ENCODE data around the gene STAM. TPM values are rescaled to one million over a fixed set of nuclear protein-coding genes. Genes with fewer than 3 reads are reported as not detected.

The STAM gene
- polyA plus RNA-seq, 1 donor from 2014 or later = 33.0 TPM

- no peaks in the 10 kb centered on the region for H3K36me3 ChIP-seq (ENCODE audit: insufficient read depth, low read length)
- H3K79me2 ChIP-seq (replicated peaks; ENCODE audit: insufficient read depth, low read length) = no peaks in the 10 kb centered on the region
Measured at GRCh38 chr10:17607603-17608332, 36.2 kb upstream of the STAM start.

GRCh38 chr10:17609523-17610079 is 34.4 kb upstream of the STAM start:
- Histone ChIP-seq H3K9ac (ENCODE audit: low read length) (no peak overlapping the region), H3K27ac (ENCODE audit: low read length) (no peak overlapping the region), H3K4me2 (ENCODE audit: low read length) (no peak overlapping the region), H3K4me3 (ENCODE audit: low read length) (no peak overlapping the region), H3K9me2 (ENCODE audit: insufficient read depth, low read length) (no peaks in the 10 kb centered on the region), H3K36me3 (ENCODE audit: insufficient read depth, low read length) (no peaks in the 10 kb centered on the region), H3K27me3 (ENCODE audit: insufficient read depth, low read depth, low read length) (no peaks in the 10 kb centered on the region), H3K9me3 (ENCODE audit: low read length) (no peaks in the 10 kb centered on the region), H3F3A (ENCODE audit: insufficient read depth, low read length, poor library complexity, severe bottlenecking) (no peaks in the 10 kb centered on the region), H4K20me1 (ENCODE audit: insufficient read depth) (no peaks in the 10 kb centered on the region), H2AFZ (ENCODE audit: low read depth, low read length) (no peak overlapping the region), H3K79me2 (replicated peaks; ENCODE audit: insufficient read depth, low read length) (no peaks in the 10 kb centered on the region)
- TF ChIP-seq TAF1 (IDR thresholded peaks at IDR 0.05; ENCODE audit: low read depth) (no peak), RAD21 (conservative IDR thresholded peaks at IDR 0.05) (no peak), MXI1 (conservative IDR thresholded peaks at IDR 0.05; ENCODE audit: poor library complexity, severe bottlenecking) (no peak), SMC3 (conservative IDR thresholded peaks at IDR 0.05; ENCODE audit: poor library complexity) (no peak), POLR2AphosphoS5 (IDR thresholded peaks at IDR 0.05) (no peak), EZH2 (IDR thresholded peaks at IDR 0.05; ENCODE audit: borderline replicate concordance, insufficient read depth, low read length, poor library complexity, severe bottlenecking) (no peak), EP300 (conservative IDR thresholded peaks at IDR 0.05; ENCODE audit: poor library complexity, severe bottlenecking) (no peak), CTCF (IDR thresholded peaks at IDR 0.05; ENCODE audit: poor library complexity, severe bottlenecking) (no peak), REST (IDR thresholded peaks at IDR 0.05; ENCODE audit: borderline replicate concordance) (no peak)

More at GRCh38 chr10:17607603-17608332, 36.2 kb upstream of the STAM start:
- Histone ChIP-seq H2AFZ (ENCODE audit: low read depth, low read length) (no peak overlapping the region), H3K9me3 (ENCODE audit: low read length) (no peaks in the 10 kb centered on the region), H4K20me1 (ENCODE audit: insufficient read depth) (no peaks in the 10 kb centered on the region), H3K4me2 (ENCODE audit: low read length) (no peak overlapping the region), H3K9ac (ENCODE audit: low read length) (no peak overlapping the region), H3K9me2 (ENCODE audit: insufficient read depth, low read length) (no peaks in the 10 kb centered on the region), H3K27me3 (ENCODE audit: insufficient read depth, low read depth, low read length) (no peaks in the 10 kb centered on the region), H3F3A (ENCODE audit: insufficient read depth, low read length, poor library complexity, severe bottlenecking) (no peaks in the 10 kb centered on the region), H3K27ac (ENCODE audit: low read length) (no peak overlapping the region), H3K4me3 (ENCODE audit: low read length) (no peak overlapping the region)
- TF ChIP-seq CTCF (IDR thresholded peaks at IDR 0.05; ENCODE audit: poor library complexity, severe bottlenecking) = peak; percentile 93
- TF ChIP-seq SMC3 (conservative IDR thresholded peaks at IDR 0.05; ENCODE audit: poor library complexity) = peak; percentile 83
- TF ChIP-seq RAD21 (conservative IDR thresholded peaks at IDR 0.05) = peak; percentile 94
- TF ChIP-seq POLR2AphosphoS5 (IDR thresholded peaks at IDR 0.05) = no peak

Data from neural cell (in vitro differentiated cells).